ENCODE data around the gene ENTPD8.

The ENTPD8 gene

DNA sequence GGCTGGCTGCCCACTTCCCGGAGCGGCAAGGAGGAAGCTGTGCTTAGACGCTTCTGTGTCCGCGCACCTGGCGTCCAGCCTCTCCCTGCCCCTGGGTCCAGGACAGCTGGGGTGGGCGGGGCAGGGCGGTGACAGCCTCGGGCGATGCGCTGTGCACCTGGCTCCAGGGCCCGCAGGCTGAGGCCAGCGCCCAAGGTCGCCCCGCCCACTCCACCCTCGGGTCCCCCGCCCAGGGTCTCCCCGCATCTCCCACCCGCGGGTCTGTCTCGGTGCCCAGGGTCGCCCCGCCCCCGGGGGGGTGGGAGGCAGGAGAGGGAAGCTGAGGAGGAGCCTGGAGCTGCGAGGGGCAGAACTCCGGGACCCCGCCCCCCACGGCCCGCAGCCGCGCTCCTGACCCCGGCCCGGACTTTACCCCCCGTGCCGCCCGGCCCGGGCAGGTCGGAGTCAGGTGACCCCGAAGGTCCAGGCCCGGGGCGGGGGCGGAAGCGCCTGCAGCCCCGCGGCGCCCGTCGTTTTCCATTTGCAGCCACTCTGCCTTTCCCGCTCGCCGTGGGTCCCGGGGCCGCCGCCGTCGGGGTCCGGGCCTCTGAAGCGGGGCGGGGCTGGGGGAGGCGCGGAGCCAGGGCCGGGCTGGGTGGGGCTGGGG, at the start of gene ENTPD8:
Gene ENTPD8, minus strand, starts transcription at position 69 of the 646 bp plus-strand sequence. CDS start 3,072 bp downstream, outside the sequence.
- DNase-seq (ENCODE audit: low read depth), result no peak

- no peak for DNase-seq (ENCODE audit: low read depth)
These were observed 49.5 kb upstream of the ENTPD8 start for GRCh38 chr9:137490532-137491186.

DNA sequence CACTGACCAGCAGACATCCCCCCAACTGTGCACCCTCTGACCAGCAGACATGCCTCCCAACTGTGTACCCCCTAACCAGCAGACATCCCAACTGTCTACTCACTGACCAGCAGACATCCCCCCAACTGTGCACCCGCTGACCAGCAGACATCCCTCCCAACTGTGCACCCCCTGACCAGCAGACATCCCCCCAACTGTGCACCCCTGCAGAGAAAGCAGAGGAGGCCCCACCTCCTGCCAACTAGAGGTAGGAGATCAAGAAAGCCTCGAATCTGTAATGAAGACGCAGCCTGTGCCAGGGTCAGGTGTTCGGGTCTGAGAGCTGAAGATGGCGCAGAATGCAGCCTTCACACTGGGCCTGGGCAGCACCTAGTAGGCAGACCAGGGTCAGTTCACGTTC, 47.7 kb upstream of the ENTPD8 start:
- DNase-seq (ENCODE audit: low read depth), result no peak

GRCh38 chr9:137488327-137488653, 47.1 kb upstream of the ENTPD8 start:
- DNase-seq (ENCODE audit: low read depth), result no peak

DNA sequence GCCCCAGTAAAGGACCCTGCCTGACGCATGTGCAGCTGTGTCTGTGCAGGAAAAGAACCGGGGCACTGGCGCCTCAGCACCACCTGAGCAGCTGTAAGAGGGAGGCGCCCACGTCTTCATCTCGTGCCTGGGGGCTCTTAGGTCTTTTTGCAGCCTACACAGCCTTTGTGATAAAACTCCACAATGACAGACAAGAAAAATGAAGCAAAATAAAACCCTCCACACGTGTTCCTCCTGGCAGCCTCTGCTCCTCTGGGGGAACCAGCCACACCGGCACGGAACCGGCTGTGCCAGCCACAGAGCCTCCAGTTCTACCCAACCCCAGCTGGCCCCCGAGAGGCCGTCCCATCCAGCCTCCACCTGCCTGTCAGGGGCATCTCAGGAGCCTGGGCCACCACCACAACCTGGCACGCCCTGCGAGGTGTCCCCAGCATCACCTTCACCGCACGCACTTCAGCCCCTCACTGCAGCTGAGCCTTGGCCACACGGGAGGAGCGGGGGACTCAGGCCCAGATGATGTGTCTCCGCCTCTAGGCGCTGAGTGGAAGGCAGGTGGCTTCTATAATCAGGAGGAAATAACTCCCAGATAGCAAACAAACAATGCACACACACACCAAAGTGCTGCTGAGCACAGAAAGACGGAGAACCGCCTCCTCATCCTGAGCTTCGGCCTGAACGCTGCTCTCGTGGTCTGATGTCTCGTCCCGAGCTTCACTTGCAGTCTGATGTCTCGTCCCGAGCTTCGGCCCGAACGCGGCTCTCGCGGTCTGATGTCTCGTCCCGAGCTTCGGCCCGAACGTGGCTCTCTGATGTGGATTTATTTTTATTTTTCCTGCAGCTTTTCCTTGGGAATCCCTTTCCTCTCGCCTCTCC, 46.5 kb upstream of the ENTPD8 start:
- no peak for DNase-seq (ENCODE audit: low read depth)

GRCh38 chr9:137486545-137487453, 45.6 kb upstream of the ENTPD8 start:
- DNase-seq (ENCODE audit: low read depth), result no peak

GRCh38 chr9:137486141-137486490, 45.0 kb upstream of the ENTPD8 start:
- no peak for DNase-seq (ENCODE audit: low read depth)

GRCh38 chr9:137485343-137486140, 44.4 kb upstream of the ENTPD8 start:
- DNase-seq (ENCODE audit: low read depth), result no peak

DNA sequence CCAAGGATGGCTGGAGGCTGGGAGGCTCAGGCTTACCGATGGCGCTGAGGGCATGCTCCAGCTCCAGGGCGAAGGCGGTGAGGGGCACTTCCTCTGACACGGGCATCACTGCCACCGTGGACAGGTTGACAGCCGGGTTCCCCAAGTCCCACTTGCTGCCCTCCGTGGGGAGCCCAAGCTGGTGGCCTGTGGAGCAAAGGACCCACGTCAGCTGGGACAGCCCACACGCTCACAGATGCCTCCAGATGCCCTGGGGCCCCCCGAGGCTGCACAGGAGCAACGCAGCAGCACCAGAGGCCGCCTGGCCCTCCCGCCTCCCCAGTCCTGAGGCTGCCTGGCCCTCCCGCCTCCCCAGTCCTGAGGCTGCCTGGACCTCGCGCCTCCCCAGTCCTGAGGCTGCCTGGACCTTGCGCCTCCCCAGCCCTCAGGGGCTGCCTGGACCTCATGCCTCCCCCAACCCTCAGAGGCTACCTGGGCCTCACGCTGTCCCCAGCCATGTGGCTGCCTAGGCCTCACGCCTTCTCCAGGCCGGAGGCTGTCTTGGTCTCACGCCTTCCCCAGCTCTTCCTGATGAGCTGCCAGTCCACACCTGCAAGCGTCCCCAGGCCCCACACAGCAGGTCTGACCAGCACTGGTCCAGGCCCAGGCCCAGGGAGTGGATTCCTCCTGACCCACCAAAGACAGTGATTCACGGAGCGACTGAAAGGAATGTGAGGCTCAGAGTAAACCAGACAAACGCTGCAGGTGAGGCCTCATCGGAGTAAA, 43.6 kb upstream of the ENTPD8 start:
- no peak for DNase-seq (ENCODE audit: low read depth)

GRCh38 chr9:137482094-137482781, 41.1 kb upstream of the ENTPD8 start:
- DNase-seq (ENCODE audit: low read depth), result no peak

DNA sequence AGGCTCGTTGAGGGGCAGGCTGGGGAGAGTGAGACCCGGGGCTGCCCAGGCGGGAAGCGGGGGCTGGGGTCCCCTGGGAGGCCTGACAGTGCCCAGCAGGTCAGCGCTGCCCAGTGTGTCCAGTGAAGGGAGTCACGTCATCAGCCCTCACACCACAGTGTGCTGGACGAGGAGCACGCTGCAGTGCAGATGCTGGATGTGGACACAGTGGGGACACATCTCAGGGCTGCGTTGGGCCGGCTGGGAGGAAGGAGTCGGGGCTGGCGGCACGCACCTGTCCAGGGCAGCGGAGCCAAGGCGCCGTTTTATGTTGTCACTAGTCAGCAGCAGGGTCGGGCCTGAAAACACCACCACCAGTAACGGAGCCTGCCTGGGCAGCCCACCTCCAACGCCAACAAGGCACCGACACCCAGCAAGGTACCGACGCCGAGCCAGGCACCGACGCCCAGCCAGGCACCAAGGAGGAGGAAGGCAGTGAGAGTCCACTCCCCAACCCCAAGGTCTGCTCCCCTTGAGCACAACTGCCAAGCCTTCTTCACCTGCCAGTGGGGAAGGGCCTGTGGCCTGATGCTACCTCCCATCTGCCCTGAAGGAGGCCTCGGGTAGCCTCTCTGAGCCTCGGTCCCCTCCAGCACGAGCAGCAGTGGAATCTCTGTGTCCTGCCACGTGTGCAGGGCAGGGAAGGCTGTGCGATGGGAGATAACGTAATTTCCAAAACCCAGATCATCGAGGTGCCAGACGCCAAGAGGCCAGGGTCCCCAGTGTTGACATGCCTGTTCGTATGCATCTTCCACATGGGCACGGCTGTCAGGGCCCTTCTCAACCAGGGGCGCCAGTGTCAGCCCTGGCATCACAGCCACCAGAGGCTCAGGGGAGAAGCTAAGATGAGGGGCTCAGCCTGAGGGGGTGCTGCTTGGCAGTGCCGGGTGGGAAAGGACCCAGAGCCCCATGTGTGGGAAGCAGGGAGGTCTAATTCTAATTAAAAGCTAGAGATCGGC, 39.8 kb upstream of the ENTPD8 start:
- DNase-seq (ENCODE audit: low read depth), result no peak

GRCh38 chr9:137479892-137480685, 38.9 kb upstream of the ENTPD8 start:
- DNase-seq (ENCODE audit: low read depth), result no peak

- no peak for DNase-seq (ENCODE audit: low read depth)
These were observed 38.1 kb upstream of the ENTPD8 start for GRCh38 chr9:137478962-137479861.

GRCh38 chr9:137478613-137478961, 37.4 kb upstream of the ENTPD8 start:
- no peak for DNase-seq (ENCODE audit: low read depth)

GRCh38 chr9:137477778-137478612, 36.8 kb upstream of the ENTPD8 start:
- DNase-seq (ENCODE audit: low read depth), result no peak

DNA sequence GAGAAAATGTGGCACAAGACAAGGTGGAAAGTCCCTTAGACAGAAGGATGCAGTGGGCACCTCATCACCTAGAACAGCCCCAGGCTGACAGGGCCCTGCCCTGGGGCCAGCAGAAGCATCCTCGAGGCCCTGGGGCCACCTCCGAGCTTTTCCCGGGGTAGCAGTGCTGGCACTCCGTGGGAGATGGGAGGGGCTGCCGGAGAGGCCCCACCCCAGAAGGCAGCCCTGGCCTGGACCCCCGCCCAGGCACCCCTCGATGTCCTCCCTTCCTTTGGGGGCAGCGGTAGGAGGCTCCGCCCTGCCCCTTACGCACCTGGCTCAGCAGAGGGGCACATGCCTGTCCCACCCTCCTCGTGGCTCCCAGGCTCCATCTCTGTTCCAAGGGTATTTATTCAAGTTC, 35.7 kb upstream of the ENTPD8 start:
- DNase-seq (ENCODE audit: low read depth), result no peak

Measured in GM04503 (cell line).